ENCODE measurements around the gene GPN3.
A peak's percentile ranks its signal among the peaks of the same experiment; 100 is the strongest.
"Not testable (repeated sequence)": the region's sequence is repeated elsewhere in the genome, so short reads cannot be mapped to it uniquely, and the experiment has no call there.

The GPN3 gene

GRCh38 chr12:110468214-110469048 is at the start of gene GPN3, which contains the start of gene FAM216A:
TSS of gene GPN3 (minus strand) at chr12:110468257. CDS start at chr12:110468203, 54 bp downstream.
TSS of gene FAM216A (plus strand) at chr12:110468845. CDS start at chr12:110468876, 31 bp downstream.
- DNase-seq (ENCODE audit: low read depth): peak; percentile 89

GRCh38 chr12:110516995-110517394 is 48.9 kb upstream of the GPN3 start:
- no peak for DNase-seq (ENCODE audit: low read depth)

GRCh38 chr12:110514363-110514762 is 46.3 kb upstream of the GPN3 start:
- no peak for DNase-seq (ENCODE audit: low read depth)

GRCh38 chr12:110513842-110514241 is 45.8 kb upstream of the GPN3 start:
- DNase-seq (ENCODE audit: low read depth): no peak

GRCh38 chr12:110508071-110508586 is 40.1 kb upstream of the GPN3 start:
- no peak for DNase-seq (ENCODE audit: low read depth)

- DNase-seq (ENCODE audit: low read depth): no peak
These were observed 37.3 kb upstream of the GPN3 start for GRCh38 chr12:110505332-110505731.

GRCh38 chr12:110503432-110503831 is 35.4 kb upstream of the GPN3 start:
- DNase-seq (ENCODE audit: low read depth): no peak

- DNase-seq (ENCODE audit: low read depth): peak; percentile 98
These were observed 34.0 kb upstream of the GPN3 start, which contains the start of the genes RAD9B and VPS29 for GRCh38 chr12:110501752-110502738. TSS of gene RAD9B (plus strand) at chr12:110502331. CDS start at chr12:110502338, 7 bp downstream. TSS of gene VPS29 (minus strand) at chr12:110502111. CDS start at chr12:110502051, 60 bp downstream.

GRCh38 chr12:110501399-110501751 is 33.3 kb upstream of the GPN3 start:
- no peak for DNase-seq (ENCODE audit: low read depth)

- no peak for DNase-seq (ENCODE audit: low read depth)
These were observed 31.1 kb upstream of the GPN3 start for GRCh38 chr12:110498984-110499706.

- DNase-seq (ENCODE audit: low read depth): no peak
These were observed 7.4 kb upstream of the GPN3 start for GRCh38 chr12:110475426-110475825.

- no peak for DNase-seq (ENCODE audit: low read depth)
These were observed 227 bp downstream of the GPN3 start for GRCh38 chr12:110467847-110468213.

GRCh38 chr12:110466791-110467190 is 1.3 kb downstream of the GPN3 start:
- DNase-seq (ENCODE audit: low read depth): no peak

GRCh38 chr12:110465765-110466164 is 2.3 kb downstream of the GPN3 start:
- DNase-seq (ENCODE audit: low read depth): not testable (repeated sequence)

- DNase-seq (ENCODE audit: low read depth): no peak
These were observed 3.0 kb downstream of the GPN3 start for GRCh38 chr12:110465024-110465423.

- not testable (repeated sequence) for DNase-seq (ENCODE audit: low read depth)
These were observed 6.9 kb downstream of the GPN3 start for GRCh38 chr12:110461189-110461588.

GRCh38 chr12:110458756-110459155 is 9.3 kb downstream of the GPN3 start:
- no peak for DNase-seq (ENCODE audit: low read depth)

- DNase-seq (ENCODE audit: low read depth): no peak
These were observed 14.3 kb downstream of the GPN3 start for GRCh38 chr12:110453569-110454296.

- no peak for DNase-seq (ENCODE audit: low read depth)
These were observed 16.8 kb downstream of the GPN3 start for GRCh38 chr12:110451263-110451662.

GRCh38 chr12:110449799-110450497 is 18.1 kb downstream of the GPN3 start, which contains the start of gene ARPC3:
TSS of gene ARPC3 (minus strand) at chr12:110450337. CDS start at chr12:110450260, 77 bp downstream.
- DNase-seq (ENCODE audit: low read depth): peak; percentile 92
